K562 (cell line): ENCODE results near the gene CEP120. TPM values are rescaled to one million over a fixed set of nuclear protein-coding genes. Genes with fewer than 3 reads are reported as not detected.

ENCODE experiments used
- ATAC-seq: fragments of 200-7000 bp; cut with Tn5 transposase; 3 replicates; pipeline ENCODE4 v1.9.1; 2020; ENCODE audit warnings: moderate library complexity
- Bru-seq: library from RNA; stranded (reverse); fragments of 400-500 nt; gene quantifications from one replicate; lab custom pipeline; 2021; lab: Mats Ljungman, UMichigan
- BruChase-seq, 2 experiments: library from RNA; stranded (reverse); fragments of 400-500 nt; gene quantifications; one replicate each; lab custom pipeline; 2021; lab: Mats Ljungman, UMichigan
- BruUV-seq: library from RNA; stranded (reverse); fragments of 400-500 nt; replicated peaks from 2 replicates; lab custom pipeline; 2021; lab: Mats Ljungman, UMichigan
- CTCF ChIA-PET: fragments of 300-600 bp; formaldehyde crosslinking; extraction: SDS; loops from one replicate; lab custom pipeline; 2021; ENCODE audit warnings: low intra/inter-chr PET ratio; lab: Yijun Ruan, JAX
- POLR2A ChIA-PET: fragments of 300-600, 350-650 bp; sonication (Branson Sonifier 250); formaldehyde crosslinking; extraction: SDS; loops from one replicate; lab custom pipeline; 2021; ENCODE audit warnings: antibody characterized with exemption, inconsistent platforms; lab: Yijun Ruan, JAX
- DNase-seq, 4 experiments: peaks; one replicate each; pipeline versions ENCODE4 v3.0.0 to v3.0.0-alpha.2; 2011 to 2018; ENCODE audit warnings: low spot score in 3 of 4, mixed read lengths in 3 of 4; ENCODE audit errors: extremely low read depth in 1 of 4
- FAIRE-seq: peaks from 2 replicates; lab custom pipeline; 2011; peaks lifted over from hg19 to GRCh38; lab: Jason Lieb, UNC
- H2AFZ ChIP-seq: 2 replicates; pipeline ENCODE4 v1.6.0; 2011; ENCODE audit warnings: low read depth, low read length, control low read depth, inconsistent platforms
- H3K27ac ChIP-seq: fragments of 200-600 bp; 3 replicates; pipeline ENCODE4 v1.8.0; 2011; ENCODE audit warnings: low read depth, mild to moderate bottlenecking, control low read depth, inconsistent platforms, low read length, moderate library complexity, mixed read lengths; ENCODE audit errors: extremely low read depth
- H3K27me3 ChIP-seq, 2 experiments: fragments of 300-600 bp in 1 of 2; 2 replicates in 1 of 2; 3 replicates in 1 of 2; pipeline versions ENCODE4 v1.6.0 to v1.8.0; 2011; ENCODE audit warnings: inconsistent platforms in 2 of 2, low read length in 2 of 2, mild to moderate bottlenecking in 1 of 2, mixed read lengths in 1 of 2, moderate library complexity in 1 of 2; ENCODE audit not compliant: control insufficient read depth in 2 of 2, insufficient read depth in 2 of 2
- H3K36me3 ChIP-seq: fragments of 300-600 bp; 3 replicates; pipeline ENCODE4 v1.8.0; 2011; ENCODE audit warnings: mild to moderate bottlenecking, low read length, inconsistent platforms; ENCODE audit not compliant: control insufficient read depth, insufficient read depth
- H3K4me1 ChIP-seq, 2 experiments: fragments of 200-600 bp in 1 of 2; replicated peaks in 1 of 2; 2 replicates in 1 of 2; 3 replicates in 1 of 2; pipeline versions ENCODE4 v1.5.1 to v1.8.0; 2011; ENCODE audit warnings: inconsistent platforms in 2 of 2, low read length in 2 of 2, mild to moderate bottlenecking in 1 of 2, mixed read lengths in 1 of 2, moderate library complexity in 1 of 2; ENCODE audit not compliant: control insufficient read depth in 2 of 2, insufficient read depth in 2 of 2
- H3K4me2 ChIP-seq: 2 replicates; pipeline ENCODE4 v1.6.1; 2011; ENCODE audit warnings: low read length, control low read depth, inconsistent platforms, mixed read lengths; ENCODE audit not compliant: insufficient read depth
- H3K4me3 ChIP-seq: fragments of 200-600 bp; sonication (generic), shearing (Covaris generic); 2 replicates; pipeline ENCODE4 v1.5.1; 2016; ENCODE audit warnings: control low read depth, inconsistent platforms
- H3K79me2 ChIP-seq: fragments of 200-600 bp; 3 replicates; pipeline ENCODE4 v1.8.0; 2011; ENCODE audit warnings: low read length, inconsistent platforms; ENCODE audit not compliant: control insufficient read depth, insufficient read depth
- H3K9ac ChIP-seq, 2 experiments: 2 replicates each; pipeline versions ENCODE4 v1.6.0 to v1.6.1; 2011; ENCODE audit warnings: low read depth in 2 of 2, low read length in 2 of 2, control low read depth in 1 of 2, inconsistent platforms in 1 of 2, mild to moderate bottlenecking in 1 of 2, mixed read lengths in 1 of 2; ENCODE audit not compliant: insufficient read depth in 1 of 2
- H3K9me1 ChIP-seq: one replicate; pipeline ENCODE4 v1.6.0; 2011; ENCODE audit warnings: inconsistent platforms, mild to moderate bottlenecking, low read length, moderate library complexity; ENCODE audit not compliant: control insufficient read depth, insufficient read depth
- H3K9me3 ChIP-seq: replicated peaks from 2 replicates; pipeline ENCODE4 v1.5.1; 2011; ENCODE audit warnings: low read depth, low read length, inconsistent platforms; ENCODE audit not compliant: control insufficient read depth, insufficient read depth
- H4K20me1 ChIP-seq: replicated peaks from 2 replicates; pipeline ENCODE4 v1.6.1; 2011; ENCODE audit warnings: low read length, inconsistent platforms, mixed read lengths; ENCODE audit not compliant: control insufficient read depth, insufficient read depth
- ATF2 ChIP-seq: sonication (generic); formaldehyde crosslinking; IDR thresholded peaks from 2 replicates; pipeline ENCODE4 v1.8.1; 2022; ENCODE audit warnings: missing genetic modification reagents
- CBFA2T2 ChIP-seq: fragments of 450-650 bp; conservative IDR thresholded peaks from 2 replicates; pipeline ENCODE4 v1.6.1; 2017; ENCODE audit warnings: mild to moderate bottlenecking
- PPARD ChIP-seq: fragments of 250-450 bp; sonication (Bioruptor Pico); IDR thresholded peaks from 2 replicates; pipeline ENCODE4 v1.8.0; 2022; ENCODE audit warnings: inconsistent platforms, mild to moderate bottlenecking, moderate library complexity
- RBFOX2 ChIP-seq: fragments of 200-400 bp; formaldehyde crosslinking; IDR thresholded peaks from 2 replicates; pipeline ENCODE4 v1.6.1; 2017; ENCODE audit warnings: low read depth, mild to moderate bottlenecking, low read length, moderate library complexity
- SRSF7 ChIP-seq: fragments of 200-400 bp; formaldehyde crosslinking; optimal IDR thresholded peaks from 2 replicates; pipeline ENCODE3; 2017; ENCODE audit warnings: mild to moderate bottlenecking, low read depth, low read length
- TCF7 ChIP-seq: sonication (generic); IDR thresholded peaks from 2 replicates; pipeline ENCODE4 v1.6.1; 2016; ENCODE audit warnings: antibody characterized with exemption, borderline replicate concordance
- ZKSCAN8 ChIP-seq: fragments of 200-800 bp; sonication (Bioruptor generic); IDR thresholded peaks from 2 replicates; pipeline ENCODE4 v1.6.1; 2016; ENCODE audit warnings: missing genetic modification characterization, missing compliant biosample characterization
- ZNF316 ChIP-seq: fragments of 450-650 bp; IDR thresholded peaks from 2 replicates; pipeline ENCODE4 v1.6.1; 2016
- ZNF395 ChIP-seq: fragments of 200-800 bp; sonication (Bioruptor generic); IDR thresholded peaks from 2 replicates; pipeline ENCODE4 v1.6.1; 2017; ENCODE audit warnings: missing genetic modification characterization, missing compliant biosample characterization
- ZNF57 ChIP-seq: fragments of 450-650 bp; formaldehyde crosslinking; IDR thresholded peaks from 2 replicates; pipeline ENCODE4 v1.4.0; 2020; ENCODE audit warnings: mild to moderate bottlenecking, moderate library complexity
- ZNF766 ChIP-seq: fragments of 200-800 bp; sonication (Bioruptor generic); conservative IDR thresholded peaks from 2 replicates; pipeline ENCODE4 v1.6.1; 2016; ENCODE audit warnings: missing genetic modification characterization, missing compliant biosample characterization
- WGBS: fragments of 100-300 bp; shearing (Covaris generic); methylation state at CpG from one replicate; pipeline ENCODE4 v1.1.6; 2016; ENCODE audit warnings: low coverage, mixed read lengths; ENCODE audit not compliant: insufficient coverage; ENCODE audit errors: missing lambda C conversion rate; 5-methylcytosine and 5-hydroxymethylcytosine counted together
- in situ Hi-C: fragments of 300-500 bp; cut with MboI; formaldehyde crosslinking; loops from 4 replicates; pipeline ENCODE4 v1.15.0; 2018; ENCODE audit warnings: inconsistent platforms, mixed read lengths
- intact Hi-C: fragments of 100-400 bp; cut with micrococcal nuclease; formaldehyde crosslinking; loops from 2 replicates; pipeline ENCODE4 v1.14.2; 2022
- long read RNA-seq, 3 experiments: library from polyadenylated mRNA in 2 of 3; library from RNA in 1 of 3; unstranded in 2 of 3; stranded (forward) in 1 of 3; transcript quantifications; one replicate each; pipeline ENCODE4 v2.0.0, GENCODE V29; 2019 to 2022
- polyA minus RNA-seq, 3 experiments: library from RNA; depleted of rRNA, polyadenylated mRNA; stranded (reverse); fragments of >200 nt; gene quantifications; 2 replicates each; pipeline ENCODE4 v1.2.3, GENCODE V29; 2011
- polyA plus RNA-seq, 8 experiments: library from polyadenylated mRNA; depleted of rRNA in 4 of 8; stranded (reverse) in 5 of 8; unstranded in 3 of 8; fragments of >200 nt; fragmentation: Nextera tagmentation in 2 of 8; fragmentation: Illumina TruSeq in 1 of 8; extraction: Ambion mirVana in 2 of 8; extraction: Trizol in 1 of 8; gene quantifications; 2 replicates each; pipeline versions ENCODE4 v1.2.1 to v1.2.3, GENCODE V29; 2011 to 2014; ENCODE audit warnings: inconsistent platforms in 1 of 8, missing spikeins in 1 of 8
- total RNA-seq, 7 experiments: library from RNA; depleted of rRNA in 6 of 7; stranded (reverse); fragments of >200 nt in 6 of 7; fragmentation: Illumina TruSeq in 2 of 7; extraction: Trizol in 2 of 7; gene quantifications; 2 replicates each; pipeline versions ENCODE4 v1.2.1 to v1.2.3, GENCODE V29; 2011 to 2021; ENCODE audit warnings: low replicate concordance in 1 of 7

The CEP120 gene
- 90.2 and 99.8 TPM in 2 replicates for total RNA-seq (2011; cell fraction: chromatin; rRNA removed; ENCODE audit: low replicate concordance)
- 24.0 and 29.1 TPM in 2 replicates for total RNA-seq (2011; cell fraction: nucleolus; rRNA removed)
- 14.7 and 29.8 TPM in 2 replicates for total RNA-seq (2011; cell fraction: nucleoplasm; rRNA removed)
- total RNA-seq (2014; rRNA removed) (12.4 and 13.6 TPM in 2 replicates), total RNA-seq (2014; rRNA removed; fragmentation: Illumina TruSeq; extraction: Trizol) (21.0 and 22.1 TPM in 2 replicates), total RNA-seq (2015; rRNA removed; fragmentation: Illumina TruSeq; extraction: Trizol) (18.1 and 19.0 TPM in 2 replicates), total RNA-seq (2021) (18.9 and 20.5 TPM in 2 replicates), polyA plus RNA-seq (2011; rRNA removed) (24.9 and 26.1 TPM in 2 replicates), polyA plus RNA-seq (2014; fragmentation: Illumina TruSeq; extraction: Trizol) (12.9 and 14.4 TPM in 2 replicates), polyA plus RNA-seq (2014; fragmentation: Nextera tagmentation; extraction: Ambion mirVana) (1 to 10 TPM; 3.3 to 3.9 TPM), polyA plus RNA-seq (2014; rRNA removed) (9.1 and 10.1 TPM in 2 replicates), polyA minus RNA-seq (2011; rRNA and poly(A)+ RNA removed) (61.2 and 64.1 TPM in 2 replicates), Bru-seq, nascent RNA (percentile 77 among the genes with signal in this experiment), BruChase-seq, experiment 1, labeled RNA remaining after a 2-hour chase (percentile 81 among the genes with signal in this experiment), BruChase-seq, experiment 2, labeled RNA remaining after a 6-hour chase (percentile 81 among the genes with signal in this experiment)
- 8.4 and 14.0 TPM in 2 replicates for polyA plus RNA-seq (2011; cell fraction: cytosol; rRNA removed)
- 30.7 and 32.9 TPM in 2 replicates for polyA plus RNA-seq (2011; cell fraction: nucleus; rRNA removed)
- 6.1 and 11.1 TPM in 2 replicates for polyA plus RNA-seq (2012)
- polyA minus RNA-seq (2011; cell fraction: cytosol; rRNA and poly(A)+ RNA removed) = 9.6 and 11.6 TPM in 2 replicates
- polyA minus RNA-seq (2011; cell fraction: nucleus; rRNA and poly(A)+ RNA removed) = 28.1 and 44.1 TPM in 2 replicates
- long read RNA-seq, experiment 1, full-length matches to known transcripts = 33 of 63 reads
- long read RNA-seq, experiment 1, partial matches to known transcripts = 7 of 63 reads
- long read RNA-seq, experiment 1, other reads (novel, unspliced or antisense) = 23 of 63 reads
- long read RNA-seq, experiment 2, partial matches to known transcripts = 0 of 10 reads
- long read RNA-seq, experiment 2, other reads (novel, unspliced or antisense) = 10 of 10 reads
- long read RNA-seq, experiment 3, partial matches to known transcripts = 1 of 1 reads
- long read RNA-seq, experiment 3, other reads (novel, unspliced or antisense) = 0 of 1 reads

- no peaks in the 10 kb centered on the region for H3K9me3 ChIP-seq
- H3K9ac ChIP-seq = peak within 1 kb of the TSS; percentile 80 to 96
- 2% methylated on average over 47 of the region's 47 CpGs for WGBS
- peak; percentile 99 for FAIRE-seq
- peak within 1 kb of the TSS; percentile 75 for H3K27ac ChIP-seq
- no peaks in the 10 kb centered on the region for H3K9me1 ChIP-seq
- intact Hi-C loops = loop anchor here (2.0 to 10.0 kb wide), 4 partner anchors 37 to 191 kb away; partner anchors contain the start of gene CSNK1G3
- in situ Hi-C loops = no loop called here
- H3K4me2 ChIP-seq = peak within 1 kb of the TSS; percentile 94
- H4K20me1 ChIP-seq = no peaks in the 10 kb centered on the region
- ATAC-seq = peak; percentile 99
- peaks cover 29% of the 10 kb centered on the region for H3K79me2 ChIP-seq
- TSS peak; percentile 99 for BruUV-seq
- H3K27me3 ChIP-seq = no peaks in the 10 kb centered on the region
- peaks cover 4 to 6% of the 10 kb centered on the region in 2 experiments; a peak in 3 of 5 replicates for H3K4me1 ChIP-seq
- ChIA-PET POLR2A (interaction anchor here (0.7 to 1.9 kb wide), 17 partner anchors 10 to 323 kb away, joined by 3 to 7 read pairs (median 3); partner anchors contain the start of gene CSNK1G3), CTCF (interaction anchor here (0.8 to 1.0 kb wide), 2 partner anchors 122 to 188 kb away, joined by 3 to 4 read pairs; no protein-coding TSS in a partner anchor)
- peak; percentile 93 to 99 (median 95) for DNase-seq
- peak within 1 kb of the TSS; percentile 96 for H2AFZ ChIP-seq
- H3K4me3 ChIP-seq = peak within 1 kb of the TSS; percentile 89
- peaks cover 3% of the 10 kb centered on the region; the same call in 1 of the 3 replicates for H3K36me3 ChIP-seq
- no peak for TF ChIP-seq ZKSCAN8 (CRISPR knock-in tag)
- peak; percentile 95 for TF ChIP-seq RBFOX2
- no peak for TF ChIP-seq PPARD (CRISPR knock-in tag)
- TF ChIP-seq ZNF395 = peak; percentile 78
- peak; percentile 53 for TF ChIP-seq ZNF766 (CRISPR knock-in tag)
- TF ChIP-seq ATF2 = no peak
- TF ChIP-seq SRSF7 = no peak
- 0 out of 2 replicates have a peak, but pooled peaks have one; percentile 36 for TF ChIP-seq TCF7
- TF ChIP-seq ZNF57 (CRISPR knock-in tag) = no peak
- no peak for TF ChIP-seq ZNF316
- TF ChIP-seq CBFA2T2 = peak; percentile 37
Observed at GRCh38 chr5:123423278-123424149, at the start of gene CEP120. TSS of gene CEP120 (minus strand) at chr5:123423403. CDS start at chr5:123422998, 405 bp downstream.
